GM23338 (cell line): ENCODE data around the gene MCAT. TPM values are rescaled to one million over a fixed set of nuclear protein-coding genes. Genes with fewer than 3 reads are reported as not detected.

ENCODE experiments used
- ATAC-seq: fragments of 200-7000 bp; cut with Tn5 transposase; 3 replicates; pipeline ENCODE4 v1.9.1; 2020
- DNase-seq: peaks from one replicate; pipeline ENCODE4 v3.0.0-alpha.2; 2015; ENCODE audit warnings: low spot score
- H2AFZ ChIP-seq: fragments of 200-600 bp; sonication (generic); 2 replicates; pipeline ENCODE4 v1.8.0; 2016; ENCODE audit warnings: antibody characterized with exemption, mild to moderate bottlenecking, moderate library complexity
- H3F3A ChIP-seq: fragments of 200-600 bp; sonication (generic); replicated peaks from 2 replicates; pipeline ENCODE4 v1.8.0; 2017; ENCODE audit warnings: antibody characterized with exemption, mixed run types, low read depth
- H3K27ac ChIP-seq: fragments of 200-600 bp; sonication (generic); 2 replicates; pipeline ENCODE4 v1.6.1; 2016; ENCODE audit warnings: low read depth
- H3K27me3 ChIP-seq: fragments of 200-600 bp; sonication (generic); 2 replicates; pipeline ENCODE4 v1.8.0; 2016; ENCODE audit warnings: mild to moderate bottlenecking, mixed run types, moderate library complexity; ENCODE audit not compliant: insufficient read depth
- H3K36me3 ChIP-seq: fragments of 200-600 bp; sonication (generic); 2 replicates; pipeline ENCODE4 v1.8.0; 2016; ENCODE audit warnings: mild to moderate bottlenecking; ENCODE audit not compliant: insufficient read depth
- H3K4me1 ChIP-seq: fragments of 200-600 bp; sonication (generic); 2 replicates; pipeline ENCODE4 v1.8.0; 2016; ENCODE audit warnings: mild to moderate bottlenecking, moderate library complexity; ENCODE audit not compliant: insufficient read depth
- H3K4me2 ChIP-seq: fragments of 200-600 bp; sonication (generic); 2 replicates; pipeline ENCODE4 v1.7.1; 2017; ENCODE audit warnings: mixed run types
- H3K4me3 ChIP-seq: fragments of 200-600 bp; sonication (generic); 2 replicates; pipeline ENCODE4 v1.6.1; 2016; ENCODE audit warnings: mixed run types
- H3K79me2 ChIP-seq: fragments of 200-600 bp; sonication (generic); replicated peaks from 2 replicates; pipeline ENCODE4 v1.8.0; 2017; ENCODE audit warnings: mild to moderate bottlenecking; ENCODE audit not compliant: insufficient read depth
- H3K9me2 ChIP-seq: fragments of 200-600 bp; sonication (generic); 2 replicates; pipeline ENCODE4 v1.8.0; 2017; ENCODE audit not compliant: insufficient read depth
- H4K20me1 ChIP-seq: fragments of 200-600 bp; sonication (generic); replicated peaks from 2 replicates; pipeline ENCODE4 v1.8.0; 2017; ENCODE audit warnings: mild to moderate bottlenecking; ENCODE audit not compliant: insufficient read depth
- H3K27ac Mint-ChIP-seq: 2 replicates; pipeline ENCODE4 v1.8.0; 2020; ENCODE audit warnings: inconsistent platforms, mild to moderate bottlenecking, moderate library complexity, mixed read lengths
- H3K27me3 Mint-ChIP-seq: 3 replicates; pipeline ENCODE4 v1.8.0; 2022; ENCODE audit warnings: low read depth, mild to moderate bottlenecking, moderate library complexity, mixed read lengths, inconsistent platforms; ENCODE audit not compliant: insufficient read depth, poor library complexity
- H3K36me3 Mint-ChIP-seq: 3 replicates; pipeline ENCODE4 v1.8.0; 2021; ENCODE audit warnings: low read depth, mild to moderate bottlenecking, inconsistent platforms, moderate library complexity, mixed read lengths
- H3K4me1 Mint-ChIP-seq: 3 replicates; pipeline ENCODE4 v1.8.0; 2020; ENCODE audit warnings: mild to moderate bottlenecking, inconsistent platforms, mixed read lengths
- H3K4me3 Mint-ChIP-seq: 3 replicates; pipeline ENCODE4 v1.8.0; 2021; ENCODE audit warnings: moderate library complexity, mild to moderate bottlenecking, inconsistent platforms, mixed read lengths
- H3K9me3 Mint-ChIP-seq: 3 replicates; pipeline ENCODE4 v1.8.0; 2020; ENCODE audit warnings: moderate library complexity, mild to moderate bottlenecking, inconsistent platforms, mixed read lengths
- CREB1 ChIP-seq: fragments of 250-450 bp; sonication (Bioruptor Pico); IDR thresholded peaks from 2 replicates; pipeline ENCODE4 v1.5.0; 2020; ENCODE audit warnings: low read depth, mild to moderate bottlenecking, moderate library complexity
- CTCF ChIP-seq, 2 experiments: fragments of 200-600 bp in 1 of 2; sonication (generic) in 1 of 2; conservative IDR thresholded peaks; 2 replicates each; pipeline versions ENCODE4 v1.5.1 to v1.6.1; 2016 to 2017; ENCODE audit warnings: antibody characterized with exemption in 2 of 2, low read depth in 2 of 2, mild to moderate bottlenecking in 2 of 2, moderate library complexity in 1 of 2
- ETS1 ChIP-seq: IDR thresholded peaks from 2 replicates; pipeline ENCODE4 v1.6.1; 2016; ENCODE audit warnings: antibody characterized with exemption
- EZH2 ChIP-seq: fragments of 200-600 bp; sonication (generic); IDR thresholded peaks from one replicate; pipeline ENCODE4 v1.8.0; 2017; ENCODE audit warnings: antibody characterized with exemption, mild to moderate bottlenecking, low read depth; ENCODE audit not compliant: unreplicated experiment
- EZH2phosphoT487 ChIP-seq: fragments of 200-600 bp; sonication (generic); IDR thresholded peaks from one replicate; pipeline ENCODE4 v1.8.1; 2018; ENCODE audit warnings: antibody characterized with exemption; ENCODE audit not compliant: unreplicated experiment
- JUNB ChIP-seq: IDR thresholded peaks from one replicate; pipeline ENCODE4 v1.6.1; 2016; ENCODE audit warnings: antibody characterized with exemption; ENCODE audit not compliant: unreplicated experiment
- NANOG ChIP-seq: IDR thresholded peaks from 2 replicates; pipeline ENCODE4 v1.6.1; 2016; ENCODE audit warnings: antibody characterized with exemption, borderline replicate concordance
- POLR2AphosphoS5 ChIP-seq: IDR thresholded peaks from 2 replicates; pipeline ENCODE4 v1.6.1; 2016; ENCODE audit warnings: antibody characterized with exemption, low read depth
- REST ChIP-seq: IDR thresholded peaks from one replicate; pipeline ENCODE4 v1.6.1; 2018; ENCODE audit warnings: antibody characterized with exemption; ENCODE audit not compliant: unreplicated experiment
- STAT1 ChIP-seq: IDR thresholded peaks from one replicate; pipeline ENCODE4 v1.6.1; 2016; ENCODE audit warnings: antibody characterized with exemption; ENCODE audit not compliant: unreplicated experiment
- ZNF114 ChIP-seq: fragments of 250-450 bp; sonication (Bioruptor Pico); IDR thresholded peaks from 2 replicates; pipeline ENCODE4 v1.5.0; 2020; ENCODE audit warnings: mild to moderate bottlenecking, moderate library complexity
- ZNF331 ChIP-seq: fragments of 250-450 bp; sonication (Bioruptor Pico); IDR thresholded peaks from 2 replicates; pipeline ENCODE4 v1.5.0; 2020; ENCODE audit warnings: low read depth, mild to moderate bottlenecking, moderate library complexity
- ZNF462 ChIP-seq: fragments of 250-450 bp; sonication (Bioruptor Pico); IDR thresholded peaks from 2 replicates; pipeline ENCODE4 v1.5.0; 2020; ENCODE audit warnings: mild to moderate bottlenecking, moderate library complexity
- polyA plus RNA-seq: library from polyadenylated mRNA; unstranded; fragments of >200 nt; fragmentation: Nextera tagmentation; extraction: Ambion mirVana; gene quantifications from 2 replicates; pipeline ENCODE4 v1.2.1, GENCODE V29; 2016
- total RNA-seq: library from RNA; depleted of rRNA; stranded (reverse); fragments of >200 nt; shearing (Covaris generic); gene quantifications from 2 replicates; pipeline ENCODE4 v1.2.3, GENCODE V29; 2014

The MCAT gene
- total and polyA plus RNA-seq, 2 experiments from 2014 or later: 9.7 to 16.9 TPM

- H3F3A ChIP-seq: 0 out of 2 replicates have a peak, but pooled peaks cover 5% of the 10 kb centered on the region
- DNase-seq (no peak), ATAC-seq (no peak)
- H3K27me3 Mint-ChIP-seq: no peaks in the 10 kb centered on the region
- H3K4me1 ChIP-seq: no peaks in the 10 kb centered on the region
- no peak overlapping the region for H3K27ac ChIP-seq
- no peaks in the 10 kb centered on the region for H3K9me2 ChIP-seq
- H3K36me3 Mint-ChIP-seq: peaks cover 4% of the 10 kb centered on the region; the same call in 1 of the 3 replicates
- TF ChIP-seq EZH2: no peak
- no peak for TF ChIP-seq ZNF462 (CRISPR knock-in tag)
- no peak for TF ChIP-seq POLR2AphosphoS5
- no peak for TF ChIP-seq ZNF331
- no peak for TF ChIP-seq EZH2phosphoT487
- no peak for TF ChIP-seq CREB1 (CRISPR knock-in tag)
- no peak for TF ChIP-seq CTCF (conservative IDR thresholded peaks at IDR 0.05; ENCODE audit: low read depth in 2 of 2)
- no peak for TF ChIP-seq ETS1
- no peak for TF ChIP-seq REST
- TF ChIP-seq NANOG: no peak
- TF ChIP-seq JUNB: no peak
- TF ChIP-seq ZNF114: no peak
- TF ChIP-seq STAT1: no peak
- H3K4me3 ChIP-seq: no peak overlapping the region
- H3K36me3 ChIP-seq: no peaks in the 10 kb centered on the region; the same call in 1 of the 2 replicates
- no peak overlapping the region for H3K4me3 Mint-ChIP-seq
- no peak overlapping the region for H3K27ac Mint-ChIP-seq
- no peaks in the 10 kb centered on the region for H3K79me2 ChIP-seq
- no peak overlapping the region for H2AFZ ChIP-seq
- no peaks in the 10 kb centered on the region for H3K9me3 Mint-ChIP-seq
- H3K4me2 ChIP-seq: no peak overlapping the region
- H4K20me1 ChIP-seq: no peaks in the 10 kb centered on the region
- H3K4me1 Mint-ChIP-seq: no peaks in the 10 kb centered on the region
- no peaks in the 10 kb centered on the region for H3K27me3 ChIP-seq
Measured at GRCh38 chr22:43085658-43086606, 57.3 kb downstream of the MCAT start.
